HEK293 (cell line): ENCODE measurements around the gene PDE10A.

Experiments
- REPIN1 ChIP-seq: fragments of 450-650 bp; formaldehyde crosslinking; IDR thresholded peaks from 2 replicates; pipeline ENCODE4 v1.5.1; 2017; ENCODE audit warnings: missing biosample characterization, missing genetic modification characterization, low read depth
- ZNF146 ChIP-seq: fragments of 450-650 bp; formaldehyde crosslinking; IDR thresholded peaks from 2 replicates; pipeline ENCODE4 v1.5.1; 2016; ENCODE audit warnings: missing biosample characterization, missing genetic modification characterization

DNA sequence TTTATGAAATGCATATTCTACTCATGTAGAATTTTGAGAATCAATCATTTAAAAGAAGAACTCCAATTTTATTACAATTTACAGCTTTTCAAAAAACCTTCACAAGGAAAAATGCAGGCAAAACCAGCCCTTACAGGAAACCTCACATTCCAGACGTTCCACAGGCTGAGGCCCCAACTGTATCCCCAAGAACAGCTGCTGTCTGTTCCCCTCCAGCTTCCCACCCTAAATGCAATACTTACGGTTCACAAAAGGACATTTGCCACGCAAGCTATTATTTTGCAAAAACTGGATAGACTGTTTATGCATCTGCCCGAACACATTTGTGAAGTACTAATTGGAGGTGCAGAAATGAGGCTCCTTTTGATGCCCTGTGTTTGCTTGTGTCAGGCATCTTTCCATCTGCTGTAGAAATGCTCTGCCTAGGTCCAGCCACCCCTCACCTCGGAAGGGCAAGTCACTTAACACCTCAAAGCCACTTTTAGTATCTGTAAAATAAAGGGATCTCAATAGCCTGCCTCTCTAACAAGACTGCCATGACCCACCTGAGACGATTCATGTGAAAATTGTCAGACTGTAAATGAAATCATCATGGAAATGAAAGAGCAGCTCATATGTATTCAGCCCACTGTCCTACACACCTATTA, 26.5 kb downstream of the PDE10A start:
- TF ChIP-seq ZNF146 (no peak), REPIN1 (tag by site-specific recombination) (no peak)
